ENCODE measurements around the gene PROM1.

DNA sequence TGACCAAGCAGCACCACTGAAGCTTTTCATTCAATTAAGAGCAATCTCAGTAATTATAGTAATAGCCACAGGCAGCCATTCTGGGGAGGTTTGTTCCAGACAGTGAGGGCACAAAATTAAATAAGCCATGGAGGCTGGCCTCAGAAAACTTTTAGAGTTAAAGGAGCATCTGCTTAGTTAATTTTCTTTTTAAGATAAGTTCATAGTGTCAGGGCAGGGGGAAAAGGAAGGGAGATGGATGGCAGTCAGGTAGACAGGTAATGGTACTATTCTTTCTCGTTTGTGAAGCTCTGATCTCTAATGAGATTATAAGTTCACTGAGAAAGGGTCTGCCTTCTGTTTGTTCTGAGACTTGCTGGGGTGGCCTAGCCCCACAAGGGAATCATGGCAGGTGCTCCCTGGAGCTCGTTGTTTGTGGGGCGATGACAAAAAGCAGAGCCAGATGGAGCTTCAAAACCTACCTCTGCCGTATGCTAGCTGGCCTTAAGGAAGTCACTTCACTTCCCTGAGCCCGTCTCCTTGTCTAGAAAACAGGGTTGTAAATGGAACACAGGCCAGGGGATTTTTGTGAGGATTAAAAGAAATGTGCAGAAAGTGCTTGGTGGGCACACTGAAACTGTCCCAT is 76.2 kb downstream of the PROM1 start:
- TF ChIP-seq TAF1 (CRISPR knock-in tag; IDR thresholded peaks at IDR 0.05) (no peak), ZNF142 (CRISPR knock-in tag; IDR thresholded peaks at IDR 0.05) (no peak), EP300 (IDR thresholded peaks at IDR 0.05; ENCODE audit: low read depth in 2 of 2, low read length in 2 of 2) (no peak), EP300 (CRISPR knock-in tag; IDR thresholded peaks at IDR 0.05; ENCODE audit: borderline replicate concordance) (no peak), EZH2 (conservative IDR thresholded peaks at IDR 0.05; ENCODE audit: low read depth, low read length) (no peak), TBX2 (CRISPR knock-in tag; IDR thresholded peaks at IDR 0.05; ENCODE audit: borderline replicate concordance) (no peak)

All from HepG2 (cell line).